NT2/D1 (cell line): ENCODE data around the gene PGM2.

Experiments
- SUZ12 ChIP-seq: IDR thresholded peaks from 2 replicates; pipeline ENCODE4 v1.6.1; 2011; ENCODE audit not compliant: insufficient read length, insufficient read depth; ENCODE audit errors: extremely low read depth
- YY1 ChIP-seq: IDR thresholded peaks from 2 replicates; pipeline ENCODE4 v1.6.1; 2011; ENCODE audit not compliant: insufficient read length, insufficient read depth
- ZNF274 ChIP-seq: IDR thresholded peaks from 2 replicates; pipeline ENCODE4 v1.6.1; 2011; ENCODE audit warnings: mild to moderate bottlenecking, low read depth, low read length

- TF ChIP-seq ZNF274 (no peak), YY1 (no peak), SUZ12 (no peak)
Measured at GRCh38 chr4:37895271-37895670, 68.8 kb downstream of the PGM2 start.
